DMS53 (cell line): Measurements from ENCODE around the gene ABI3.
"Not testable (repeated sequence)": the region's sequence is repeated elsewhere in the genome, so short reads cannot be mapped to it uniquely, and the experiment has no call there.

Source experiments
- DNase-seq: peaks from one replicate; lab custom pipeline; 2025; lab: John Stamatoyannopoulos, UW

ABI3 gene

GRCh38 chr17:49252148-49252695, 41.7 kb downstream of the ABI3 start:
- DNase-seq = peak; percentile 40

DNA sequence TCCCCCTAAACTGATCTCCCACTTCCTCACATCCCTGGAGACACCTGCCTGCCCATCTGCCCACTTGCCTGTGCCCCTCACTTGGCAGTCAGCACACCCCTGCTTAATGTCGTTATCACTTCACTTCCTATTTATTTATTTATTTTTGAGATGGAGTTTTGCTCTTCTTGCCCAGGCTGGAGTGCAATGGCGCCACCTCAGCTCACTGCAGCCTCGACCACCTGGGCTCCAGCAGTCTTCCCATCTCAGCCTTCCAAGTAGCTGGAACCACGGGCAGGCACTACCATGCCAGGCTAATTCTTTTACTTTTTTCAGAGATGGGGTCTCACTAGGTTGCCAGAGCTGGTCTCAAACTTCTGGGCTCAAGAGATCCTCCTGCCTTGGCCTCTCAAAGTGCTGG, 43.6 kb downstream of the ABI3 start:
- DNase-seq = no peak

GRCh38 chr17:49255125-49255524, 44.6 kb downstream of the ABI3 start:
- no peak for DNase-seq

DNA sequence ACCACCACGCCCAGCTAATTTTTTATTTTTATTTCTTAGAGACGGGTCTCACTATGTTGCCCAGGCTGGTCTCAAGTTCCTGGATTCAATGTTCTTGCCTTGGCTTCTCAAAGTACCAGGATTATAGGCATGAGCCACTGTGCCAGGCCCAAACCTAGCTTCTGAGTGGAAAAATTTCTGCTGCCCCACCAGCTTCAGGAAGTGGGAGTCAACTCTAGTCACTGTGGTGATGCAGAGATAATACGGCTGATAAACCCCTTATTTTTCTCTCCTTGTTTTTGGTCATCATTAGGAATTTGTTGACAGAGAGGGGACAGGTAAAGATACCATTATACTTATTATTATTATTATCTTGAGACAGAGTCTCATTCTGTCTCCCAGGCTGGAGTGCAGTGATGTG, 47.9 kb downstream of the ABI3 start:
- DNase-seq = no peak

- DNase-seq = no peak
Observed at GRCh38 chr17:49259663-49260010, 49.1 kb downstream of the ABI3 start.

DNA sequence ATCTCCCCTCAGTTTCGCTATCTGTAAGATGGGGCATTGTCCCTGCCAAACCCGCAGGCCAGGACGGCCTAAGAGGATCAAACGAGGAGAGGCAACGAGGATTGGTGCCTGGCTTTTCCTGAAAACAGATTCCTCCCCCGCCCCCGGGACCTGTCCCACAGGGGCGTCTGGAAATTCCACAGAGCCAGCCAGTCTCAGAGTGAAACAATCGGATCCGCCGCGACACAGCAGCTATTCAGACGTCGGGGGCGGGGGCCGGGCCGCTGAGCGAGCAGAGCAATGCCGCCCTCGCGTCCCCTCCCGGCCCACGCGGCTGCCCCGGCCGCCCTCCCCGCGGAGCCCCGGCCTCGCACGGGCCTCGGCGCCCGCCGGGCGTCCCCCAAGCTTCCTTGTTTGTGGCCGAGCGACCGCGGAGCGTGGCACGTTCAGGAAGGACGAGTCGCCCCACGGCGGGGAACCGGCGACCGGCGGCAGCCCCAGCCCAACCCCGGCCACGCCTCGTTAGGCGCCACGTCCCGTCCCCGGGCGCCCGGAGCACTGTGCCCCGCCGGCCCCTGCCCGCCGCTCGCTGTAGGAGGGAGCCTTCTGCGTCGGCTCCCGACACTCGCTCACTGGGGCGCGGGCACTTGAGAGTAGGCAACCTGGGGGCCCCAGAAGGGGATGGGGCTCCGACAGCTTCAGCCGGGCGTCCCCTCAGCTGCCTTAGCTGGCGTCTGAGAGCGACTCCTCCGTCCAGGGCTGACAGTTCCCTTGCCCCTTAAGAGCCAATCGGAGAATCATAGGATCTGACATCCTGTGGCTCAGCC, 49.7 kb downstream of the ABI3 start:
- DNase-seq = peak; percentile 80

GRCh38 chr17:49260817-49261291, 50.3 kb downstream of the ABI3 start:
- no peak for DNase-seq

- not testable (repeated sequence) for DNase-seq
Observed at GRCh38 chr17:49261540-49261939, 51.0 kb downstream of the ABI3 start.

GRCh38 chr17:49266233-49266632, 55.7 kb downstream of the ABI3 start:
- no peak for DNase-seq

GRCh38 chr17:49267912-49268311, 57.4 kb downstream of the ABI3 start:
- DNase-seq = no peak

GRCh38 chr17:49269356-49269755, 58.8 kb downstream of the ABI3 start:
- DNase-seq = no peak
